SK-N-SH (cell line): ENCODE measurements around the gene MAPK14. TPM values are rescaled to one million over a fixed set of nuclear protein-coding genes. Genes with fewer than 3 reads are reported as not detected.

Experiments used
- CTCF ChIA-PET: fragments of 300-600, 350-600 bp; formaldehyde crosslinking; extraction: SDS; loops from one replicate; lab custom pipeline; 2021; lab: Yijun Ruan, JAX
- POLR2A ChIA-PET: fragments of 350-600 bp; sonication (Branson Sonifier 250); formaldehyde crosslinking; extraction: SDS; loops from one replicate; lab custom pipeline; 2020; ENCODE audit warnings: antibody characterized with exemption, inconsistent platforms; lab: Yijun Ruan, JAX
- DNase-seq: peaks from one replicate; pipeline ENCODE4 v3.0.0; 2012
- H2AFZ ChIP-seq: fragments of 200-600 bp; sonication (generic); 2 replicates; pipeline ENCODE4 v1.8.1; 2016; ENCODE audit warnings: antibody characterized with exemption, mild to moderate bottlenecking, low read depth
- H3F3A ChIP-seq: fragments of 200-600 bp; sonication (generic); replicated peaks from 2 replicates; pipeline ENCODE3; 2016; ENCODE audit warnings: antibody characterized with exemption, mild to moderate bottlenecking; ENCODE audit not compliant: insufficient read depth
- H3K27ac ChIP-seq, 2 experiments: fragments of 200-500 bp in 1 of 2; fragments of 200-600 bp in 1 of 2; sonication (Bioruptor generic) in 1 of 2; sonication (generic), shearing (Covaris generic) in 1 of 2; 2 replicates each; pipeline versions ENCODE4 v1.5.1 to v1.6.1; 2014 to 2016; ENCODE audit warnings: low read depth in 2 of 2, inconsistent platforms in 1 of 2, low read length in 1 of 2, mild to moderate bottlenecking in 1 of 2, mixed read lengths in 1 of 2
- H3K27me3 ChIP-seq: fragments of 200-600 bp; sonication (generic), shearing (Covaris generic); 2 replicates; pipeline ENCODE4 v1.6.1; 2016; ENCODE audit warnings: mixed run types; ENCODE audit not compliant: insufficient read depth
- H3K36me3 ChIP-seq, 2 experiments: fragments of 200-500 bp in 1 of 2; fragments of 200-600 bp in 1 of 2; sonication (Bioruptor generic) in 1 of 2; sonication (generic) in 1 of 2; replicated peaks in 1 of 2; 2 replicates each; pipeline versions ENCODE3 to v1.5.1; 2014 to 2016; ENCODE audit warnings: low read length in 1 of 2, mild to moderate bottlenecking in 1 of 2; ENCODE audit not compliant: insufficient read depth in 2 of 2, control insufficient read depth in 1 of 2
- H3K4me1 ChIP-seq, 2 experiments: fragments of 200-500 bp in 1 of 2; fragments of 200-600 bp in 1 of 2; sonication (Bioruptor generic) in 1 of 2; sonication (generic), shearing (Covaris generic) in 1 of 2; 2 replicates each; pipeline versions ENCODE4 v1.5.1 to v1.6.1; 2014 to 2016; ENCODE audit warnings: low read depth in 1 of 2, low read length in 1 of 2, mixed run types in 1 of 2; ENCODE audit not compliant: insufficient read depth in 2 of 2, control insufficient read depth in 1 of 2
- H3K4me2 ChIP-seq: fragments of 200-600 bp; sonication (generic), shearing (Covaris generic); 2 replicates; pipeline ENCODE4 v1.6.1; 2017; ENCODE audit warnings: mixed run types
- H3K4me3 ChIP-seq, 2 experiments: fragments of 200-500 bp in 1 of 2; fragments of 200-600 bp in 1 of 2; sonication (Bioruptor generic) in 1 of 2; sonication (generic), shearing (Covaris generic) in 1 of 2; 2 replicates each; pipeline versions ENCODE4 v1.5.1 to v1.8.1; 2014 to 2016; ENCODE audit warnings: low read depth in 2 of 2, inconsistent platforms in 1 of 2, low read length in 1 of 2, mild to moderate bottlenecking in 1 of 2, mixed read lengths in 1 of 2, moderate library complexity in 1 of 2
- H3K79me2 ChIP-seq: fragments of 200-600 bp; sonication (generic); 2 replicates; pipeline ENCODE4 v1.8.1; 2017; ENCODE audit warnings: mild to moderate bottlenecking; ENCODE audit not compliant: insufficient read depth
- H3K9ac ChIP-seq: fragments of 200-600 bp; sonication (generic); 2 replicates; pipeline ENCODE4 v1.6.1; 2017; ENCODE audit warnings: mixed run types
- H3K9me2 ChIP-seq: fragments of 200-600 bp; sonication (generic); 2 replicates; pipeline ENCODE4 v1.6.1; 2017; ENCODE audit warnings: mixed run types
- H3K9me3 ChIP-seq: fragments of 200-600 bp; sonication (generic); 2 replicates; pipeline ENCODE4 v1.6.1; 2017; ENCODE audit warnings: mixed run types, mild to moderate bottlenecking, moderate library complexity
- H4K20me1 ChIP-seq: fragments of 200-600 bp; sonication (generic); 2 replicates; pipeline ENCODE4 v1.6.1; 2017; ENCODE audit warnings: mild to moderate bottlenecking, mixed run types; ENCODE audit not compliant: insufficient read depth
- CHD2 ChIP-seq: fragments of 150-350 bp; IDR thresholded peaks from 2 replicates; pipeline ENCODE4 v1.6.1; 2018; ENCODE audit warnings: low read length; ENCODE audit not compliant: partially characterized antibody
- CTCF ChIP-seq: fragments of 200-600 bp; sonication (generic); IDR thresholded peaks from 2 replicates; pipeline ENCODE4 v1.6.1; 2017; ENCODE audit warnings: antibody characterized with exemption, mild to moderate bottlenecking, moderate library complexity
- EP300 ChIP-seq, 2 experiments: IDR thresholded peaks; 2 replicates each; pipeline versions ENCODE4 v1.4.0 to v1.6.1; 2012; ENCODE audit warnings: borderline replicate concordance in 1 of 2, low read depth in 1 of 2, low read length in 1 of 2
- EZH2phosphoT487 ChIP-seq: fragments of 200-600 bp; sonication (generic); IDR thresholded peaks from 2 replicates; pipeline ENCODE4 v1.6.1; 2017; ENCODE audit warnings: low read depth, mixed run types, mild to moderate bottlenecking, antibody characterized with exemption, moderate library complexity, borderline replicate concordance
- FOSL2 ChIP-seq: IDR thresholded peaks from 2 replicates; pipeline ENCODE4 v1.4.0; 2012; ENCODE audit warnings: low read depth, mild to moderate bottlenecking, moderate library complexity, borderline replicate concordance
- FOXM1 ChIP-seq: IDR thresholded peaks from 2 replicates; pipeline ENCODE4 v1.4.0; 2012; ENCODE audit warnings: low read depth, mild to moderate bottlenecking
- GABPA ChIP-seq: IDR thresholded peaks from 2 replicates; pipeline ENCODE4 v1.4.0; 2012; ENCODE audit warnings: low read depth, mild to moderate bottlenecking
- MAX ChIP-seq: IDR thresholded peaks from 2 replicates; pipeline ENCODE4 v1.4.0; 2012; ENCODE audit warnings: low read depth
- NFIC ChIP-seq: IDR thresholded peaks from 2 replicates; pipeline ENCODE4 v1.4.0; 2012; ENCODE audit warnings: borderline replicate concordance
- NRF1 ChIP-seq: IDR thresholded peaks from 2 replicates; pipeline ENCODE4 v1.6.1; 2012; ENCODE audit warnings: low read depth, mild to moderate bottlenecking, low read length
- PBX3 ChIP-seq: IDR thresholded peaks from 2 replicates; pipeline ENCODE4; 2012
- RCOR1 ChIP-seq: fragments of 150-350 bp; IDR thresholded peaks from 2 replicates; pipeline ENCODE4 v1.6.1; 2017; ENCODE audit warnings: antibody characterized with exemption, low read length
- REST ChIP-seq: IDR thresholded peaks from 2 replicates; pipeline ENCODE4 v1.6.1; 2012; ENCODE audit warnings: mild to moderate bottlenecking, low read depth, low read length, moderate library complexity
- SIN3A ChIP-seq: IDR thresholded peaks from 2 replicates; pipeline ENCODE4 v1.6.1; 2012; ENCODE audit warnings: low read depth, mild to moderate bottlenecking, low read length, moderate library complexity, borderline replicate concordance
- SMC3 ChIP-seq: IDR thresholded peaks from 2 replicates; pipeline ENCODE4 v1.6.1; 2012; ENCODE audit warnings: low read depth, low read length, improper control_type of control experiment
- TAF1 ChIP-seq: IDR thresholded peaks from 2 replicates; pipeline ENCODE4 v1.6.1; 2012; ENCODE audit warnings: low read depth, mild to moderate bottlenecking, low read length, moderate library complexity, borderline replicate concordance
- TCF12 ChIP-seq: IDR thresholded peaks from 2 replicates; pipeline ENCODE4 v1.4.0; 2012
- USF1 ChIP-seq: IDR thresholded peaks from 2 replicates; pipeline ENCODE4 v1.4.0; 2012; ENCODE audit warnings: low read depth, borderline replicate concordance
- YY1 ChIP-seq: IDR thresholded peaks from 2 replicates; pipeline ENCODE4 v1.4.0; 2012; ENCODE audit warnings: low read depth, mild to moderate bottlenecking
- ZBTB33 ChIP-seq: IDR thresholded peaks from 2 replicates; pipeline ENCODE4 v1.4.0; 2012; ENCODE audit warnings: low read depth, borderline replicate concordance
- WGBS: methylation state at CpG from one replicate; pipeline ENCODE4 v1.1.6; 2017; ENCODE audit warnings: low lambda C conversion rate; 5-methylcytosine and 5-hydroxymethylcytosine counted together
- polyA plus RNA-seq, 3 experiments: library from polyadenylated mRNA; depleted of rRNA; stranded (reverse); fragments of >200 nt; gene quantifications; 2 replicates each; pipeline ENCODE4 v1.2.3, GENCODE V29; 2012

Gene MAPK14
- polyA plus RNA-seq, 1 of the 3 experiments (the other 2 are of a cell fraction) = 19.8 TPM

GRCh38 chr6:36098253-36098919 is 70.8 kb downstream of the MAPK14 start:
- no peak for TF ChIP-seq USF1
- TF ChIP-seq EP300 (IDR thresholded peaks at IDR 0.05; ENCODE audit: borderline replicate concordance in 1 of 2, low read depth in 1 of 2, low read length in 1 of 2) = no peak
- TF ChIP-seq PBX3 = no peak
- TF ChIP-seq ZBTB33 = no peak
- TF ChIP-seq REST = no peak
- no peak for TF ChIP-seq TAF1
- no peak for TF ChIP-seq NFIC
- no peak for TF ChIP-seq EZH2phosphoT487
- TF ChIP-seq GABPA = no peak
- no peak for TF ChIP-seq FOXM1
- TF ChIP-seq YY1 = no peak
- no peak for TF ChIP-seq SMC3
- no peak for TF ChIP-seq SIN3A
- TF ChIP-seq CTCF = no peak
- no peak for TF ChIP-seq NRF1
- TF ChIP-seq FOSL2 = no peak
- TF ChIP-seq MAX = no peak
- TF ChIP-seq RCOR1 = no peak
- TF ChIP-seq CHD2 = no peak
- TF ChIP-seq TCF12 = no peak
- TF ChIP-seq, all 33 proteins: peak for 0
- Histone ChIP-seq H3K9ac (no peak overlapping the region), H3K27me3 (no peaks in the 10 kb centered on the region), H3K27ac (peak overlapping the region in 1 of 2 experiments; percentile 95; a peak in 2 of 4 replicates), H3K4me1 (peaks cover 0 to 25% of the 10 kb centered on the region in 2 experiments; a peak in 2 of 4 replicates), H3K36me3 (peaks cover 15 to 28% of the 10 kb centered on the region in 2 experiments), H3K9me2 (no peaks in the 10 kb centered on the region), H3K4me2 (no peak overlapping the region), H2AFZ (no peak overlapping the region), H3K79me2 (no peaks in the 10 kb centered on the region; the same call in 1 of the 2 replicates), H3F3A (no peaks in the 10 kb centered on the region), H4K20me1 (no peaks in the 10 kb centered on the region), H3K9me3 (no peaks in the 10 kb centered on the region), H3K4me3 (no peak overlapping the region)
- POLR2A ChIA-PET = interaction anchor here (1.6 kb wide), 1 partner anchor 71 kb away, joined by 5 read pairs; the partner anchor contains the start of gene MAPK14
- 75% methylated on average over 3 of the region's 3 CpGs for WGBS
- no peak for DNase-seq
- CTCF ChIA-PET = interaction anchor here (0.7 to 9.7 kb wide), 7 partner anchors 14 to 97 kb away, joined by 3 to 224 read pairs (median 4); partner anchors contain the start of genes MAPK14 and SLC26A8
